Measurements from ENCODE around the gene STXBP6. TPM values are rescaled to one million over a fixed set of nuclear protein-coding genes. Genes with fewer than 3 reads are reported as not detected.

Gene STXBP6
- total and polyA plus RNA-seq, 2 experiments from 2014 or later, result 19.7 to 29.0 TPM

GRCh38 chr14:24817212-24818057 lies 232.5 kb downstream of the STXBP6 start:
- no peak overlapping the region for H3K4me3 Mint-ChIP-seq
- no peak overlapping the region for H3K27ac Mint-ChIP-seq
- H3K36me3 Mint-ChIP-seq (ENCODE audit: low read depth), result no peaks in the 10 kb centered on the region
- no peak for TF ChIP-seq JUNB (IDR thresholded peaks at IDR 0.05; ENCODE audit: unreplicated experiment)
- TF ChIP-seq, protein P1, sequence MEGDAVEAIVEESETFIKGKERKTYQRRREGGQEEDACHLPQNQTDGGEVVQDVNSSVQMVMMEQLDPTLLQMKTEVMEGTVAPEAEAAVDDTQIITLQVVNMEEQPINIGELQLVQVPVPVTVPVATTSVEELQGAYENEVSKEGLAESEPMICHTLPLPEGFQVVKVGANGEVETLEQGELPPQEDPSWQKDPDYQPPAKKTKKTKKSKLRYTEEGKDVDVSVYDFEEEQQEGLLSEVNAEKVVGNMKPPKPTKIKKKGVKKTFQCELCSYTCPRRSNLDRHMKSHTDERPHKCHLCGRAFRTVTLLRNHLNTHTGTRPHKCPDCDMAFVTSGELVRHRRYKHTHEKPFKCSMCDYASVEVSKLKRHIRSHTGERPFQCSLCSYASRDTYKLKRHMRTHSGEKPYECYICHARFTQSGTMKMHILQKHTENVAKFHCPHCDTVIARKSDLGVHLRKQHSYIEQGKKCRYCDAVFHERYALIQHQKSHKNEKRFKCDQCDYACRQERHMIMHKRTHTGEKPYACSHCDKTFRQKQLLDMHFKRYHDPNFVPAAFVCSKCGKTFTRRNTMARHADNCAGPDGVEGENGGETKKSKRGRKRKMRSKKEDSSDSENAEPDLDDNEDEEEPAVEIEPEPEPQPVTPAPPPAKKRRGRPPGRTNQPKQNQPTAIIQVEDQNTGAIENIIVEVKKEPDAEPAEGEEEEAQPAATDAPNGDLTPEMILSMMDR (conservative IDR thresholded peaks at IDR 0.05; ENCODE audit: low read depth in 2 of 2), result peak in 1 of 2 experiments; percentile 68; a peak in 2 of 4 replicates
- Histone ChIP-seq H4K20me1 (replicated peaks; ENCODE audit: insufficient read depth) (no peaks in the 10 kb centered on the region), H2AFZ (no peak overlapping the region), H3K4me1 (ENCODE audit: insufficient read depth) (peaks cover 4% of the 10 kb centered on the region), H3K36me3 (ENCODE audit: insufficient read depth) (no peaks in the 10 kb centered on the region), H3F3A (replicated peaks; ENCODE audit: low read depth) (no peaks in the 10 kb centered on the region), H3K79me2 (replicated peaks; ENCODE audit: insufficient read depth) (no peaks in the 10 kb centered on the region), H3K4me2 (no peak overlapping the region), H3K9me2 (ENCODE audit: insufficient read depth) (no peaks in the 10 kb centered on the region), H3K4me3 (no peak overlapping the region), H3K27ac (ENCODE audit: low read depth) (no peak overlapping the region), H3K27me3 (ENCODE audit: insufficient read depth) (no peaks in the 10 kb centered on the region)
- peaks cover 4% of the 10 kb centered on the region; the same call in 2 of the 3 replicates for H3K4me1 Mint-ChIP-seq
- peak; percentile 72 for ATAC-seq
- peak; percentile 30 for DNase-seq (ENCODE audit: low spot score)
- no peaks in the 10 kb centered on the region for H3K27me3 Mint-ChIP-seq (ENCODE audit: insufficient read depth, low read depth, poor library complexity)
- H3K9me3 Mint-ChIP-seq, result no peaks in the 10 kb centered on the region

DNA sequence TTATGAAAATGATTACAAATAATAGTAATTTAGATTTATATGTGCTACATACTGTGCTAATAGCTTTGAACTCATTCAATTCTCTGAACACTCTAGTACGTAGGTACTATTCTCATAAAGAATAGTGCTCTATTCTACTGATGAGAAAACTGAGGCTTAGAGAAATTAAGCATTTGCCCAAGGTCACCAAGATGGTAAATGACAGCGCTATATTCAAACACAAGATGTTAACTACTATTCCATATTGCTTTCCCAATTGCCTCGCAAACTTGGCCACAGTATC lies 233.1 kb downstream of the STXBP6 start:
- no peak for ATAC-seq
- H3K36me3 ChIP-seq (ENCODE audit: insufficient read depth), result no peaks in the 10 kb centered on the region
- DNase-seq (ENCODE audit: low spot score), result no peak
- no peaks in the 10 kb centered on the region for H3F3A ChIP-seq (replicated peaks; ENCODE audit: low read depth)
- H3K27me3 ChIP-seq (ENCODE audit: insufficient read depth), result no peaks in the 10 kb centered on the region
- H3K9me3 Mint-ChIP-seq, result no peaks in the 10 kb centered on the region
- H3K79me2 ChIP-seq (replicated peaks; ENCODE audit: insufficient read depth), result no peaks in the 10 kb centered on the region
- H3K4me1 Mint-ChIP-seq, result peaks cover 9% of the 10 kb centered on the region; the same call in 2 of the 3 replicates
- H3K9me2 ChIP-seq (ENCODE audit: insufficient read depth), result no peaks in the 10 kb centered on the region
- no peaks in the 10 kb centered on the region for H4K20me1 ChIP-seq (replicated peaks; ENCODE audit: insufficient read depth)
- no peak overlapping the region for H3K4me2 ChIP-seq
- no peak overlapping the region for H3K27ac Mint-ChIP-seq
- no peak overlapping the region for H3K4me3 Mint-ChIP-seq
- H3K27ac ChIP-seq (ENCODE audit: low read depth), result no peak overlapping the region
- TF ChIP-seq EZH2 (IDR thresholded peaks at IDR 0.05; ENCODE audit: low read depth, unreplicated experiment), result no peak
- TF ChIP-seq, protein P1 (conservative IDR thresholded peaks at IDR 0.05; ENCODE audit: low read depth in 2 of 2), result no peak
- no peak overlapping the region for H3K4me3 ChIP-seq
- H2AFZ ChIP-seq, result no peak overlapping the region
- H3K4me1 ChIP-seq (ENCODE audit: insufficient read depth), result peaks cover 10% of the 10 kb centered on the region
- H3K36me3 Mint-ChIP-seq (ENCODE audit: low read depth), result no peaks in the 10 kb centered on the region
- no peaks in the 10 kb centered on the region for H3K27me3 Mint-ChIP-seq (ENCODE audit: insufficient read depth, low read depth, poor library complexity)

All from GM23338 (cell line).